ENCODE results near the gene TANGO6.

Gene TANGO6

DNA sequence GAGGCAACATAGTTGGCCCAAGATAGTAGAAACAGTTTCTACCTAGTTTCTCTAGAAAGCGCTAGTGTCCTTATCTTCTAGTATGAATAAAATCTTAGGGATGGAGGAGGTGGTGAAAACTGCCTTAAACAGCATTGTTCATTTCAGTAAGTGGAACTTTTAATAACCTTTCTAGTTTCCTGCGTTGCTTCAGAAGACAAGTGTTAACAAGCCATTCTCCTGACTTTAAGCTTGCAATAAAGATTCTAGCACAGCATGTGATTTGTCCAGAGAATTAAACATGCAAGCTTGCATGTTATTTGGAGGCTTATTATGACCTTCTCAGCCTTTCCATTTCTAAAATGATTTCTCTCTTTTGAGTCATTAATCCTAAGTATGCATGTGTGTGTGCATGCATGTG lies 72.3 kb downstream of the TANGO6 start:
- DNase-seq (ENCODE audit: low spot score), result no peak
- TF ChIP-seq, protein P1, sequence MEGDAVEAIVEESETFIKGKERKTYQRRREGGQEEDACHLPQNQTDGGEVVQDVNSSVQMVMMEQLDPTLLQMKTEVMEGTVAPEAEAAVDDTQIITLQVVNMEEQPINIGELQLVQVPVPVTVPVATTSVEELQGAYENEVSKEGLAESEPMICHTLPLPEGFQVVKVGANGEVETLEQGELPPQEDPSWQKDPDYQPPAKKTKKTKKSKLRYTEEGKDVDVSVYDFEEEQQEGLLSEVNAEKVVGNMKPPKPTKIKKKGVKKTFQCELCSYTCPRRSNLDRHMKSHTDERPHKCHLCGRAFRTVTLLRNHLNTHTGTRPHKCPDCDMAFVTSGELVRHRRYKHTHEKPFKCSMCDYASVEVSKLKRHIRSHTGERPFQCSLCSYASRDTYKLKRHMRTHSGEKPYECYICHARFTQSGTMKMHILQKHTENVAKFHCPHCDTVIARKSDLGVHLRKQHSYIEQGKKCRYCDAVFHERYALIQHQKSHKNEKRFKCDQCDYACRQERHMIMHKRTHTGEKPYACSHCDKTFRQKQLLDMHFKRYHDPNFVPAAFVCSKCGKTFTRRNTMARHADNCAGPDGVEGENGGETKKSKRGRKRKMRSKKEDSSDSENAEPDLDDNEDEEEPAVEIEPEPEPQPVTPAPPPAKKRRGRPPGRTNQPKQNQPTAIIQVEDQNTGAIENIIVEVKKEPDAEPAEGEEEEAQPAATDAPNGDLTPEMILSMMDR (IDR thresholded peaks at IDR 0.05; ENCODE audit: borderline replicate concordance, control extremely low read depth, extremely low read depth, insufficient read depth, missing control alignments), result no peak
- in situ Hi-C loops (cut with MboI; ENCODE audit: low sequenced_read_pairs, unreplicated experiment), result no loop called here

DNA sequence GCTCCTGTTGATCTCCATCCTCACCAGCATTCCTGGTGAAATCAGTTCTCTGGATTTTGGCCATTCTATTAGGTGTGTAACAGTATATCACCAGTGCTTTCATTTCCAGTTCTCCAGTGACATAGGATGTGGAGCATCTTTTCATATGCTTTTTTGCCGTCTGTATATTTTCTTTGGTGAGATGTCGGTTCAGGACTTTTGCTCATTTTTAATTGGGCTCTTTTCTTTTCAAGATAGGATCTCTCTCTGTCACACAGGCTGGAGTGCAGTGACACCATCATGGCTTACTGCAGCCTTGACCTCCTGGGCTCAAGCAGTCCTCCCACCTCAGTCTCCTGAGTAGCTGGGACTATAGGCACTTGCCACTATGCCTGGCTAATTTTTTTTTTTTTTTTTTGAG lies 74.2 kb downstream of the TANGO6 start:
- in situ Hi-C loops (cut with MboI; ENCODE audit: low sequenced_read_pairs, unreplicated experiment), result no loop called here
- TF ChIP-seq, protein P1 (IDR thresholded peaks at IDR 0.05; ENCODE audit: borderline replicate concordance, control extremely low read depth, extremely low read depth, insufficient read depth, missing control alignments), result no peak
- no peak for DNase-seq (ENCODE audit: low spot score)

DNA sequence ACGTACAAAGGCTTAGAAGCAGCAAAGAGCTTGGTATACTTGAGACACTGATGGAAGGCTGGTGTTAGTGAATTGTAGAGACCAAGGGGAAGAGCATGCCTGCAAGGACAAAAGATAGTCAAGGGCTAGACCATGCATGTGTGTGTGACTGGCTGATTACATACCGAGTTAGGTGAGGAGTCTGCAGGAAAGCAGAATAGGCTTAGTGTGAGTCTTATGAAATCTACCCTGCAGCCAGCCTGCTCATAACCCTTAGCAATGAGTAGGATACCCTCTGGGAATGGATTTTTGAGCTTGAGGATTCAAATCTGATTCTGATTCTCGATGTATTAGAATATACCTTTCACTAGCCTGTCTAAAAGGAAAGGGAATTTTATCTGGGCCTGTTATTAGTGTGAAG lies 77.0 kb downstream of the TANGO6 start:
- no peak for DNase-seq (ENCODE audit: low spot score)
- TF ChIP-seq, protein P1 (IDR thresholded peaks at IDR 0.05; ENCODE audit: borderline replicate concordance, control extremely low read depth, extremely low read depth, insufficient read depth, missing control alignments), result no peak
- in situ Hi-C loops (cut with MboI; ENCODE audit: low sequenced_read_pairs, unreplicated experiment), result no loop called here

DNA sequence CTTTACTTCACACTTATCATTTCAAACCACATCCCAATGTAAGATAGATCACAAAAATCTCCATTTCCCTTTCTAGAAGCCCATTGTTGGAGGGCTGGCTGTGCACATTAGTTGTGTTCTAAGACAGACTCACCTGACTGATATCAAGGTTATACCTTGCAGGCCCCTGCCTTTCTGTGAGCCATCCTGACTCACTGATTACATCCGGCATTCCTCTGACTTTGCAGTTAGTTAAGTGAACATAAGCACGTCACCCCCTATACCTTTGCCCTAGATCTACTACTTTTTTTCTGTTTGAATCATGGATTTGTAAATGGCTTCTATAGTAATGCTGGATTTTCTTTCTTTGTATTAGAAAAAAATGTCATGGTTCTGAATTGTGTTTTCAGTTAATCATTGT lies 78.3 kb downstream of the TANGO6 start:
- TF ChIP-seq, protein P1 (IDR thresholded peaks at IDR 0.05; ENCODE audit: borderline replicate concordance, control extremely low read depth, extremely low read depth, insufficient read depth, missing control alignments), result no peak
- DNase-seq (ENCODE audit: low spot score), result no peak
- in situ Hi-C loops (cut with MboI; ENCODE audit: low sequenced_read_pairs, unreplicated experiment), result no loop called here

DNA sequence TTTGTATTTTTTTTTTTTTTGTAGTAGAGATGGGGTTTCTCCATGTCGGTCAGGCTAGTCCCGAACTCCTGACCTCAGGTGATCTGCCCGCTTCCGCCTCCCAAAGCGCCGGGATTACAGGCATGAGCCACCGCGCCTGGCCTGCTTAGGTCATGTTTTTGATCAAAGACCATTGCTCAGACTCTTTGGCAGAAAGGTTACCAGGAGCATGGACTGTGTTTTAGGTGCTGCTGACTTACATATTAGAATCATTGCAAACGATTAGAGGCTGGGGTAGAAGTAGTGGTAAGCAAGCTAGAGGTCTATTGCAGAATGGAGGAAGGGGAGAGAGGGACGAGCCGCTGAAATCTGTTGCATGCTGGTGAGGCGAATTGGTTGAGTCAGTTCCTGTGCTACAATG lies 79.8 kb downstream of the TANGO6 start:
- DNase-seq (ENCODE audit: low spot score), result no peak
- in situ Hi-C loops (cut with MboI; ENCODE audit: low sequenced_read_pairs, unreplicated experiment), result no loop called here
- TF ChIP-seq, protein P1 (IDR thresholded peaks at IDR 0.05; ENCODE audit: borderline replicate concordance, control extremely low read depth, extremely low read depth, insufficient read depth, missing control alignments), result no peak

DNA sequence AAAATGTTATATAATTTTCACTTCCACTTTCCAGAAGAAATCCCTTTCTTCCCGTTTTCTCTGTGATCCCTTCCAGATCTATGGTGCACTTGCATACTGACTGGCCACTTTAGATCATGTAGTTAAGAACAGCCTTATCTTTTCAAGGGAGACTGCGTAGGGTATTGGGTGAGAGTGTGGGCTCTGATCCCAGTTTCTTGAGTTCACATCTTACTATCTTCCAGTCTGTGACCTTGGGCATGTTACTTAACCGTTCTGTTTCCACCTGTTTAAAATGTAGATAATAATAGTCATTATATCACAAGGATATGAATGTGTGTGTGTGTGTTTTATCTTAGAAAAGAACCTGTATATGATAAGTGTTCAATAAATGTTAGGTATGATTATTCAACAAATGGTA lies 83.7 kb downstream of the TANGO6 start:
- in situ Hi-C loops (cut with MboI; ENCODE audit: low sequenced_read_pairs, unreplicated experiment), result no loop called here
- TF ChIP-seq, protein P1 (IDR thresholded peaks at IDR 0.05; ENCODE audit: borderline replicate concordance, control extremely low read depth, extremely low read depth, insufficient read depth, missing control alignments), result no peak

DNA sequence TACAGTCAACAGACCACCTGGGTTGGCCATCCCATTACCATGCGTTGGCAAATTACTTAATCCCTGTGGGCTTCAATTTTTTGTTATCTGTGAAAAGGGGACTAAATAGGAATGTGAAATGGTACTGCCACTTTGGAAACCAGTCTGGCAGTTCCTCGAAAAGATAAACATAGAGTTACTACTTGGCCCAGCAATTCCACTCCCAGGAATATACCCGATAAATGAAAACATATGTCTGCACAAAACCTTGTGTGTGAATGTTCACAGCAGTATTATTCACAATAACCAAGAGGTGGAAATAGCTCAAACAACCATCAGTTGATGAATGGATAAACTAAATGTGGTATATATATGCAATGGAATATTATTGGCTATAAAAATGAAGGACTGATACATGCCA lies 87.9 kb downstream of the TANGO6 start:
- TF ChIP-seq, protein P1 (IDR thresholded peaks at IDR 0.05; ENCODE audit: borderline replicate concordance, control extremely low read depth, extremely low read depth, insufficient read depth, missing control alignments), result no peak
- in situ Hi-C loops (cut with MboI; ENCODE audit: low sequenced_read_pairs, unreplicated experiment), result no loop called here
- no peak for DNase-seq (ENCODE audit: low spot score)

More for the DNA sequence above, 83.7 kb downstream of the TANGO6 start:
- no peak for DNase-seq (ENCODE audit: low spot score)

Data from GM13976 (cell line).